MM.1S (cell line): ENCODE data around the gene IGFBP5.

Experiments
- DNase-seq: peaks from one replicate; pipeline ENCODE4 v3.0.0-alpha.2; 2015
- H2AFZ ChIP-seq: fragments of 300-600 bp; sonication (generic); 2 replicates; pipeline ENCODE4 v1.6.0; 2016; ENCODE audit warnings: antibody characterized with exemption, low read length
- H3F3A ChIP-seq: fragments of 300-600 bp; sonication (generic); 2 replicates; pipeline ENCODE4 v1.6.1; 2016; ENCODE audit warnings: mild to moderate bottlenecking, antibody characterized with exemption, low read length, moderate library complexity, mixed read lengths; ENCODE audit not compliant: insufficient read depth
- H3K27ac ChIP-seq: fragments of 300-600 bp; sonication (generic); 2 replicates; pipeline ENCODE4 v1.5.1; 2016; ENCODE audit warnings: mild to moderate bottlenecking, low read length
- H3K27me3 ChIP-seq: fragments of 300-600 bp; sonication (generic); replicated peaks from 2 replicates; pipeline ENCODE4 v1.6.0; 2016; ENCODE audit warnings: low read length; ENCODE audit not compliant: insufficient read depth
- H3K36me3 ChIP-seq: fragments of 300-600 bp; sonication (generic); replicated peaks from 2 replicates; pipeline ENCODE4 v1.6.1; 2016; ENCODE audit warnings: mild to moderate bottlenecking, low read length, mixed read lengths; ENCODE audit not compliant: insufficient read depth
- H3K4me1 ChIP-seq: fragments of 300-600 bp; sonication (generic); 2 replicates; pipeline ENCODE4 v1.6.1; 2016; ENCODE audit warnings: low read length, mixed read lengths
- H3K4me2 ChIP-seq: fragments of 300-600 bp; sonication (generic); 2 replicates; pipeline ENCODE4 v1.6.0; 2016; ENCODE audit warnings: low read depth, low read length
- H3K4me3 ChIP-seq: fragments of 300-600 bp; sonication (generic); 2 replicates; pipeline ENCODE4 v1.5.1; 2016; ENCODE audit warnings: low read length, mixed read lengths
- H3K79me2 ChIP-seq: fragments of 300-600 bp; sonication (generic); 2 replicates; pipeline ENCODE4 v1.6.1; 2016; ENCODE audit warnings: mixed run types, low read length, mixed read lengths
- H3K9ac ChIP-seq: fragments of 300-600 bp; sonication (generic); 2 replicates; pipeline ENCODE4 v1.6.1; 2016; ENCODE audit warnings: low read length, mixed read lengths
- H3K9me2 ChIP-seq: fragments of 300-600 bp; sonication (generic); replicated peaks from 2 replicates; pipeline ENCODE4 v1.6.1; 2016; ENCODE audit warnings: mild to moderate bottlenecking, low read length, mixed read lengths; ENCODE audit not compliant: insufficient read depth
- H3K9me3 ChIP-seq: fragments of 300-600 bp; sonication (generic); replicated peaks from 2 replicates; pipeline ENCODE4 v1.6.1; 2016; ENCODE audit warnings: mild to moderate bottlenecking, low read length, mixed read lengths; ENCODE audit not compliant: insufficient read depth
- H4K20me1 ChIP-seq: fragments of 300-600 bp; sonication (generic); 2 replicates; pipeline ENCODE4 v1.6.1; 2016; ENCODE audit warnings: mild to moderate bottlenecking, low read length, moderate library complexity, mixed read lengths; ENCODE audit not compliant: insufficient read depth
- CTCF ChIP-seq: fragments of 300-600 bp; sonication (generic); IDR thresholded peaks from 2 replicates; pipeline ENCODE4 v1.5.1; 2016; ENCODE audit warnings: antibody characterized with exemption, low read length, mixed read lengths
- EZH2 ChIP-seq: fragments of 300-600 bp; sonication (generic); optimal IDR thresholded peaks from 2 replicates; pipeline ENCODE3; 2017; ENCODE audit warnings: low read depth, mild to moderate bottlenecking, antibody characterized with exemption, low read length, mixed read lengths
- EZH2phosphoT487 ChIP-seq: fragments of 300-600 bp; sonication (generic); IDR thresholded peaks from 2 replicates; pipeline ENCODE4 v1.6.1; 2018; ENCODE audit warnings: antibody characterized with exemption, low read length

Gene IGFBP5

GRCh38 chr2:216695401-216695821, at the start of gene IGFBP5:
Gene IGFBP5, minus strand, starts transcription at chr2:216695549. Its CDS starts 774 bp downstream, at chr2:216694775.
- no peaks in the 10 kb centered on the region for H3K4me1 ChIP-seq
- DNase-seq: no peak
- H3K9me2 ChIP-seq: no peaks in the 10 kb centered on the region
- no peaks in the 10 kb centered on the region for H3K9me3 ChIP-seq
- no peak within 1 kb of the TSS for H3K9ac ChIP-seq
- H3K27me3 ChIP-seq: peaks cover 20% of the 10 kb centered on the region
- 0 out of 2 replicates have a peak within 1 kb of the TSS, but pooled peaks have one; percentile 34 for H2AFZ ChIP-seq
- H3K4me3 ChIP-seq: peak within 1 kb of the TSS; percentile 69
- H3K4me2 ChIP-seq: peak within 1 kb of the TSS; percentile 100
- no peaks in the 10 kb centered on the region for H3K79me2 ChIP-seq
- no peaks in the 10 kb centered on the region for H4K20me1 ChIP-seq
- H3F3A ChIP-seq: peaks cover 7% of the 10 kb centered on the region; the same call in 1 of the 2 replicates
- H3K27ac ChIP-seq: no peak within 1 kb of the TSS
- TF ChIP-seq EZH2phosphoT487 (no peak), EZH2 (no peak), CTCF (no peak)
- no peaks in the 10 kb centered on the region for H3K36me3 ChIP-seq

GRCh38 chr2:216743781-216744180, 48.4 kb upstream of the IGFBP5 start:
- H3K27me3 ChIP-seq: no peaks in the 10 kb centered on the region

DNA sequence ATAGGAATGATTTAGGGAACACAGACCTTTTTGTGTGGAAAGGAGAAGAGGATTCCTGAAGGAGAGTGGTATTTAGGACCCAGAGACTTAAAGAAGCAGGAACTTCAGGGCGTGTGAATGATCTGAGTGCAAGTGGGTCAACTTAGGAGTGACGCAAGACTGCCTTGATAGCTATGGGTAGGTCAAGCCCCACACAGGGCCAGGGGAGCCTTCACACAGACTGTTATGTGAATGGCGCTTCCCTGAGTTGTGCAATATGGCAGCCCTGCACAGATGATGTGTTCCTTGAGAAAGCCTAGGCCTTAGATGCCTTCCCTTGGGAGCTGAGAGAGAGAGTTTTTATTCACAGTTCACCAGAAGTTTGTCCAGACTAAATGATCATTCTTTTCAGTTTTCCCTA, 47.1 kb upstream of the IGFBP5 start:
- no peaks in the 10 kb centered on the region for H3K9me2 ChIP-seq
- H3K27me3 ChIP-seq: no peaks in the 10 kb centered on the region
- H3K9ac ChIP-seq: no peak overlapping the region
- H3F3A ChIP-seq: no peaks in the 10 kb centered on the region
- no peak overlapping the region for H2AFZ ChIP-seq
- no peak for DNase-seq
- no peak overlapping the region for H3K4me3 ChIP-seq
- no peak overlapping the region for H3K27ac ChIP-seq
- no peak for TF ChIP-seq EZH2
- TF ChIP-seq EZH2phosphoT487: no peak
- no peak for TF ChIP-seq CTCF
- no peaks in the 10 kb centered on the region for H3K79me2 ChIP-seq
- H3K4me2 ChIP-seq: no peak overlapping the region
- H3K4me1 ChIP-seq: no peaks in the 10 kb centered on the region
- H3K9me3 ChIP-seq: no peaks in the 10 kb centered on the region
- H3K36me3 ChIP-seq: no peaks in the 10 kb centered on the region
- no peaks in the 10 kb centered on the region for H4K20me1 ChIP-seq

More at GRCh38 chr2:216743781-216744180, 48.4 kb upstream of the IGFBP5 start:
- Histone ChIP-seq H3K9ac (no peak overlapping the region), H3K4me1 (no peaks in the 10 kb centered on the region), H4K20me1 (no peaks in the 10 kb centered on the region), H3K9me2 (no peaks in the 10 kb centered on the region), H3F3A (no peaks in the 10 kb centered on the region), H3K36me3 (no peaks in the 10 kb centered on the region), H3K79me2 (no peaks in the 10 kb centered on the region), H3K4me3 (no peak overlapping the region), H3K27ac (no peak overlapping the region), H3K4me2 (no peak overlapping the region), H3K9me3 (no peaks in the 10 kb centered on the region), H2AFZ (no peak overlapping the region)
- no peak for DNase-seq
- no peak for TF ChIP-seq CTCF
- TF ChIP-seq EZH2: no peak
- TF ChIP-seq EZH2phosphoT487: no peak
